Epidermal melanocyte (primary cell): Measurements from ENCODE around the gene PRKCSH.
"Not testable (repeated sequence)": the region's sequence is repeated elsewhere in the genome, so short reads cannot be mapped to it uniquely, and the experiment has no call there.

Experiments
- DNase-seq: peaks from one replicate; pipeline ENCODE4 v3.0.0; 2011; ENCODE audit warnings: low spot score; ENCODE audit not compliant: insufficient read length

PRKCSH gene, protein sequence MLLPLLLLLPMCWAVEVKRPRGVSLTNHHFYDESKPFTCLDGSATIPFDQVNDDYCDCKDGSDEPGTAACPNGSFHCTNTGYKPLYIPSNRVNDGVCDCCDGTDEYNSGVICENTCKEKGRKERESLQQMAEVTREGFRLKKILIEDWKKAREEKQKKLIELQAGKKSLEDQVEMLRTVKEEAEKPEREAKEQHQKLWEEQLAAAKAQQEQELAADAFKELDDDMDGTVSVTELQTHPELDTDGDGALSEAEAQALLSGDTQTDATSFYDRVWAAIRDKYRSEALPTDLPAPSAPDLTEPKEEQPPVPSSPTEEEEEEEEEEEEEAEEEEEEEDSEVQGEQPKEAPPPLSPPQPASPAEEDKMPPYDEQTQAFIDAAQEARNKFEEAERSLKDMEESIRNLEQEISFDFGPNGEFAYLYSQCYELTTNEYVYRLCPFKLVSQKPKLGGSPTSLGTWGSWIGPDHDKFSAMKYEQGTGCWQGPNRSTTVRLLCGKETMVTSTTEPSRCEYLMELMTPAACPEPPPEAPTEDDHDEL

DNA sequence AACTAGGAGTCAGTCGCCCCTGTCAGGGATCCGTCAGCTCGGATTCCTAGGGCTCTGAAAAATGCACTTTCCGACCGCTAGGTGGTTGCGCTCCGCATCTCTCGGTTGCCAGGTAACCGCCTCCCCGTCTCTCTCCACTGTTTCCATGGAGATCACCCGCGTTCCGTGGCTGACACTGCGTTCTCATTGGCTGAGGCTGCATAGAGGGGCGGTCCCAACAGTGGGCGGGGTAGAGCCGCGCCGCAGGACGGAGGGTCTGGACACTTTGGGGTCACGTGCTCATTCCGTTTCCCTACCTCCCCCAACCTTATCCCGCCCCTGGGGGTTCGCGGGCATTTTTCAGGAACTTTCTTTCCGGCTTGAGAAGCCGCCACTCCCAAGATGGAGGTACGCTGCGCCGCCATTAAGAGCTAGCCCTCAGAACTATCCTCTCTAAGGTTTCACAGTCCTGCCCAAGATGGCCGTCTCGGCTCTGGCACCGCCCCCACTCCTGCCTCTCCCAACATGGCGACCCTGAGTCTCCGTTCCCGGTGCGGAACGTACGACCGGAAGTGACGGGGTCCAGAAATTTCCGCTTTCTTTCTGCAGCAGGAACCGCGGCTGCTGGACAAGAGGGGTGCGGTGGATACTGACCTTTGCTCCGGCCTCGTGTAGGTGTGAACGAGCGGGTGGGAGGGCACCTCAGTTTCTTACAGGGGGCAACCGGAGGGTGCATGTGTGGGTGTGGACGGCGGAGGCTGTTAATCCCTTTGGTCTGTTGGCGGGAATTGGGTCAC, at the start of gene PRKCSH, which contains the start of gene ODAD3:
TSS of gene PRKCSH (plus strand) at position 579 of the 776 bp plus-strand sequence. CDS start 483 bp downstream, outside the sequence.
TSS of gene ODAD3 (minus strand) at position 65 of the 776 bp plus-strand sequence. CDS start 105 bp downstream, outside the sequence.
- peak; percentile 92 for DNase-seq

DNA sequence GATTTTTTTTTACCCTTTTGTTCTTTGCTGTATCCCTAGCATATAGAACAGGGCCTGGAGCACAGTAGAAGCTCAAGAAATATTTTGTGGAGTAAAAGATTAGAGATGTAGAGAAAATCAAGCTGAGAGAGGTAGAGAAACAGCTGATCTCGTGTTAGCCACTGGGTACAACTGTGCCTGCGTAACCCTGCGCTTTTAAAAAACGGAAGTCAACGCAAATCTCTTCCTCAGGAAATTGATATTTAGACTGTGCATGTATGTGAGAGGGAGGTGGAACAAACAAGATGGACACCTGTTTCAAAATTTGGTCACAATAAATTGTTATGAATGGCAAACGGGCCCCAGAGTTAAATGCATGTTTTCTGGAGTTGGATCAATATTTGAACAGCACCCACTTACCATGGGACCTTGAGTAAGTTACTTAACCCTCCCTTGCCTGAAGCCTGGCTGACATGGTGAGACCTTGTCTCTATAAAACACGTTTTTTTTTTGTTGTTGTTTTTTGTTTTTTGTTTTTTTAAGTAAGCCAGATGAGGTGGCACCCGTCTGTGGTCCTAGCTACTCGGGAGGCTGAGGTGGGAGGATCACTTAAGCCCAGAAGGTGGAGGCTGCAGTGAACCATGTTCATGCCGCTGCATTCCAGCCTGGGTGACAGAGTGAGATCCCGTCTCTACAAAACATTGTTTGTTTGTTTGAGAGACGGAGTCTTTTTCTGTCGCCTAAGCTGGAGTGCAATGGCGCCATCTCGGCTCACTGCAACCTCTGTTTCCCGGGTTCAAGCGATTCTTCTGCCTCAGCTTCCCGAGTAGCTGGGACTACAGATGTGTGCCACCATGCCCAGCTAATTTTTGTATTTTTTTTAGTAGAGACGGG, 48.0 kb upstream of the PRKCSH start:
- no peak for DNase-seq

DNA sequence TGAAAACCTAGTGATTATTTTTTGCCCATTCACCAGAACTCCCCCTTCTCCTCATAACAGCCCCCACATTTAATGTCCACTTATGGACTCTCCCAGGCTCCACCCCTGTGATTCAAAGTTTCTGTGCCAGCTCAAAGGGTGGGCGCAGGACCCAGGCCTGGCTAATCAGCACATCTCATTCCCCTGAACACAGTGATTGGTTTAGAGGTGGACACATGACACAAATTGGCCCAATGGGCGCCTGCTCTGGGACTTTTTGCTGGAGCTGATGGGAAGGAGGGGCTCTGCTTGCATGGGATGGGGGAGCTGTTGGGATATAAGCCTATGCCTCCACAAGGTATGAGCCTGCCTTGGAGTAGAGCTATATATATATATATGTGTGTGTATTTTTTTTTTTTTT, 45.1 kb upstream of the PRKCSH start:
- no peak for DNase-seq

DNA sequence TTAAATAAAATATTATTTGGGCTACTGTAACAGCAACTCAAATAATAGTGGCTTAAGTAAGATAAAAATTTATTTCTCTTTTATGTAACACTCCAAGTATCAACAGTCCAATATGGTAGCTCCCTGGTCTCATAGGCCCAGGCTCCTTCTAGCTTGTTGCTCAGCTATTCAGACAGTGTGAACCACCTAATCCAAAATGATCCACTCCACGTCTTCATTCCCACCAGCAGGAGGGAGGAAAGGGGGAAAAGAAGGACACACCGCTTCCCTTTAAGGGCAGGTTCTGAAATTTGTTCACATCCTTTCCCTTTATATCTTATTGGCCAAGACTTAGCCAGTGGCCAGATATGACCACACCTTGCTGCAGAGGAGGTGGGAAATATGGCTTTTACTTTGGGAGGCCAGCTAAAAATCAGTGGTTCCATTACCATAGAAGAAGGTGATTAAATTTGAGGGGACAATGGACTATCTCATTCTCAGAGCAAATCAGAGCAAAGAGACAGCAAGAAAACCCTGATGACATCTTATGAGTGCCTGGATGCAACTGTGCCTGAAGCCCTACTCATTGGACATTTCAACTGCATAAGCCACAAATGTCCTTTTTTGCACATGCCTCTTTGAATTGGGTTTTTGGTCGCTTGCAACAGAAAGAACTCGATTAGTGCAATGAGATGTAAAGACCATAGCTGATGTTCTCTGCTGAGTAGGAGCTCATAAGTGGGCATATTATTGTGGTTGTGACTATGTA, 44.3 kb upstream of the PRKCSH start:
- DNase-seq: no peak

DNA sequence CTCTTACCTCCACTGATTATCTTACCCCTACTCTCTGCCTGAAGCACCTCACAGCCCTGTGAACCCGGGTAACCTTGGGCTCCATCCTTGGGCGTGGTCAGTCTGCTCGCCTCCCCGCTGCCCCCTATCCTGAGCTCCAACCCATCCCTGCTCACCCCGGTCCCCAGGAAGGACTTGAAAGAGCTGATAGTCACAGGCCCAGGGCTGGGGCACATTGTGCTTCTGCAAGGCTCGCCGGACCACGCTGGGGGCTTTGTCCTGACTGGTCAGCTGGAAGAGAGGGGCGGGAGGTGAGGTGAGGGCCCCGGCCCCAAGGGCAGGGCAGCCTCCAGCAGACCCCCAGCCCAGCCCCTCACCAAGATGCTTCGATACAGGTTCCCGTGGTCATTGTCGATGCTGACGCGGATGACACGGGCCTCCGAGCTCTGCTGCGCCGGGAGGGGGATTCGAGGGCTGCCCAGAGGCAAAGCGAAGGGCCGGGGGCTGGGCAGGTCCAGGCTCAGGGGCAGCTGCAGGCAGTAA, 38.3 kb upstream of the PRKCSH start:
- no peak for DNase-seq

DNA sequence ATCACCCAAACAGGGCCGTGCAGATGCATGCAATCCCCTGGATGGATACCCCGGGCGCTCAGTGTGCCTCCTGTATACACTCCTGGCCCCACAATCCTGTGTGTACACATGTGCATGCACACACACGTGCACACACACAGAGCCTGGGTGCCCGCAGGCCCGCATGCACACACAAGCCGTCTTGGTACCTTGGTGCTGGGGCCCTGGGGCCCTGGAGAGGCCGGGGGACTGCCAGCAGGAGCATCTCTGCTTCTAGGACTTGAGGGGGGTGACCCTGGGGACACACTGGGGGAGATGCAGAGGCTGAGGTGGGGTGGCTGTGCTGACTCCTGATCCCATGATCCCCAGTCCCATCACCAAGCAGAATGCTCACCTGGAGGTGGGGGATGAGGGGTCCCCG, 35.8 kb upstream of the PRKCSH start:
- DNase-seq: no peak

DNA sequence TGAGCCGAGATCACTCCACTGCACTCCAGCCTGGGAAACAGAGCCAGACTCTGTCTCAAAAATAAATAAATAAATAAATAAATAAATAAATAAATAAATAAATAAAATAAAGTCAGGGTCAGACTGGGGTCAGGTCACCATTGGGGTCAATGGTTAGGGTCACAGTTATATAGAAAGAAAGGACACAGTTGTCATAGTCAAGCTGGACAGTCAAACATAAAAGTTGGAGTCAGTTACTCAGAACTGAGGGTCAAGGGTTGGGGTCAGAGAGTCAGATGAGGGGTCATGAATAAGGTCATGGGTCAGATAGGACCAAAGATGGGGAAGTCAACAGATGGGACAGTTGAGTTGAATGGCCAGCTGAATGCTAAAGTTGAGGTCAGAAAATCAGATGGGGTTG, 34.6 kb upstream of the PRKCSH start:
- DNase-seq: no peak

DNA sequence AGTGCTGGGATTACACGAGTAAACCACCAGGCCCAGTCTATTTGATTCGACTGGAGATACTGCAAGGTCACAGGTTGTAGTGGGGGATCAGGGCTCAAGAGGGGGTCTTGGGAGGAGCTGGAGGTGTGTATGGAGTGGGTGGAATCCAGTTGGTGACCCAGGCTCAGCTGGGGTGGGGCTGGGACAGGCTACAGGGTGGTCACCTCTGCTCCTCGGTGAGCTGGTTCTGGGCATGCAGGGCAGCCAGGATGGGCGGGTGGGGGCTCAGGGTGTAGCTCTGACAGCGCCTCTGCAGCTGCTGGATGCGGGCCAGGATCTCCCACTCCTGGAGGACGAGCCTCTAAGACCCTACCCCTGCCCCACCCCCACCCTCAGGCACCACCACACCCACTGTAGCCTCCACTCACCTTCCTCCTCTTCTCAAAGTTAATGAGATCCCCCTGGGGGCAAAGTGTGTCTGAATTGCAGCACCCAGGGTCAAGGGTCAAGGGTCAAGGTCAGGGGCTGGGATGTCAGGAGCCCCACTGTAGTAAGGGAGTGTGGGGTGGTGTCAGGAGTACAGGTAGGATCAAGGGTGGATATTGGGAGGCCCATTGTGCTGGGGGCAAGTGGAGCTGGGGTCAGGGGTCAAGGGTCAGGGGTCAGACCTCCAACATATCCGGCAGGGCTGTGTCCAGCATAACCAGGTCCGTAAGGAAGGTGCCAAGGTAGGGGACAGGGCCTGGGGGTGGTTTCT, 33.5 kb upstream of the PRKCSH start:
- no peak for DNase-seq

DNA sequence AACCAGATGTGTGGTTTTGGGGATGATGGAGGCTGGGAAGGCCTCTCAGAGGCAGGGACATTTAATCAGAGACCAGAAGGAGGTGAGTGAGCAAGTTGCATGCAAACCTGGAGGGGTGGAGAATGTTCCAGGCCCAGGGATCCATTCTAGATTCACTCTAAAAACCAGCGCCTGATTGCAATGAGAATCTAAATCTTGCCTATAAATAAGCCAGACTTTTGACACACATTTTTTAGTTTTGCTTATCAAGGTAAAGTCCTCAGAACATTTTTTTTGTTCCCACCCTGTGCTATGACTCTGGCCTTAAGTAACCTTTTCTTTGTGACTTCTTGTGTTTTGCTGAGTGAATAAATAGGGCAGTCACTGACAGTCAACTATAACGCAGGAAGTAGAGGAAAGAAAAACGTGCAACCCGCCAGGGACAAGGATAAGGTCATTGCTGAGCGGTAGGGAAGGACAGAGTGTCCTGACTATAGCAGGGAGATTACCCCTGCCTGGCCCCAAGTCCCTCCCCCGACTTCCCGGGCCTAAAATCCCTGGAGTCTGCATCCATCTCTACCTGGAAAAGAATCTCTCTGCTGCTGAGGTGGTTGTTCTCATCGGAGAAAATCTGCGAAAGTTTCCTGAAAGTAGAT, 30.7 kb upstream of the PRKCSH start:
- no peak for DNase-seq

DNA sequence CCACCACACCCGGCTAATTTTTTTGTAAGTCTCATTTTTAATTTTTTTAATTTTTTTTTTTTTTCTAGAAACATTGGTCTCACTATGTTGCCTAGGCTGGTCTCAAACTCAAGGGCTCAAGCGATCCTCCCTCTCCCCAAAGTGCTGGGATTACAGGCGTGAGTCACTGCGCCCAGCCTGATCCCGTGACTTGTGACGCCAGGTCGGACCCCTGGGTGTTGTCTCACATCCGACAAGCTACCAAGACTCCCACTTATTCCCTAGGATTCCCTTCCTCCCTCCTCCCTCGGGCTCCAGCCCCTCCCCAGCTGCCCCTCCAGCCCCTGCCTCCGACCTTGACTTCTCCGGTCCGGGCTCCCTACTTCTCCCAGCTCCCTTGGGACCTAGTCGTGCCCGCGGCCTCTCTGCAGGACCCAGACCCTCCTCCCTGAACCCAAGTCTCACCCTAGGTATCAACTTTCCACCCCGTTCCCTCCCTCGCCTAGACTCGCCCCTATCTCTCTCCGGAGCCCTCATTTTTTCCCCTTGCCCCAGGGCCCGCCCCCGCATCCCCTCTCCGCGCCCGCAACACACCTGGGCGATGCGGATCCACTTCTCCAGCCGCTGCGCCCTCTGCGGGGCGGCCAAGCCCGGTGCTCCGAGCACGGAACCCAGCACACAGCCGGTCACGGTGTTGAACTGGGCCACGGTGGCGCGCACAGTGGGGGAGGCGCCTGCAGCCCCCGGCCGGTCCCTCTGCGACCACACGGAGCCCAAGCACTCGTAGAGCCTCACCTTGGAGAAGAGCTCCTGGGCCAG, 29.4 kb upstream of the PRKCSH start:
- DNase-seq: no peak

DNA sequence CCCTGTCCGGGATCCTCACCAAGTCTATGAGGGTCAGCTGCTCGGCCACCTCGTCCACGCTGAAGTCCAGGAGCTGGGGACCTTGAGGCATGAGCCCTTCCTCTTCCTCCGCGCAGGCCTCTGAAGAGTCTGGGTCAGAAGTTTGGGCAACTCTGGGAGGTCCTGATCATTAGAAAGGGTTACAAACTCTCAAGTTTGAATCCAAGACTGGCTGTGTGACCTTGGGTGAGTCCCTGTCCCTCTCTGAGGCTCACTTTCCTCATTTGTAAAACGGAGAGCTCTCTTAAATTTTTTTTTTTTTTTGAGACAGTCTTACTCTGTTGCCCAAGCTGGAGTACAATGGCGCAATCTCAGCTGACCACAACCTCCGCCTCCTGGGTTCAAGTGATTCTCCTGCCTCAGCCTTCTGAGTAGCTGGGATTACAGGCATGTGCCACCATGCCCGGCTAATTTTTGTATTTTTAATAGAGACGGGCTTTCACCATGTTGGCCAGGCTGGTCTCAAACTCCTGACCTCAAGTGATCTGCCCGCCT, 28.7 kb upstream of the PRKCSH start:
- DNase-seq: not testable (repeated sequence)

DNA sequence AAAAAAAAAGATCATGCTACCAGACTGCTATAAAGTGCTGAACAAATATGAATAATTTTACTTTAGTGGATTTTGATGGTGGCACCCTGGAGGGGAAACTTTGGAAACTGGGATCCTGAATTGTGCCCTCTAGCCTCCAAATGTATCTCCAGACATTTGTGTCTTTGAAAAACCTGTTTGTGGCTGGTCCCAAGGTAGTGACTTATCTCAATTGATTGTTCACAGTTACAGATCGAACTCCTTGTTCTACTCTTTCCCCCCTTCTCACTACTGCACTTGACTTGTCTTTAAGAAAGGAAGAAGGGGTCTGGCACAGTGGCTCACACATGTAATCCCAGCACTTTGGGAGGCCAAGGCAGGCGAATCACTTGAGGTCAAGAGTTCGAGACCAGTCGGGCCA, 26.8 kb upstream of the PRKCSH start:
- DNase-seq: no peak

DNA sequence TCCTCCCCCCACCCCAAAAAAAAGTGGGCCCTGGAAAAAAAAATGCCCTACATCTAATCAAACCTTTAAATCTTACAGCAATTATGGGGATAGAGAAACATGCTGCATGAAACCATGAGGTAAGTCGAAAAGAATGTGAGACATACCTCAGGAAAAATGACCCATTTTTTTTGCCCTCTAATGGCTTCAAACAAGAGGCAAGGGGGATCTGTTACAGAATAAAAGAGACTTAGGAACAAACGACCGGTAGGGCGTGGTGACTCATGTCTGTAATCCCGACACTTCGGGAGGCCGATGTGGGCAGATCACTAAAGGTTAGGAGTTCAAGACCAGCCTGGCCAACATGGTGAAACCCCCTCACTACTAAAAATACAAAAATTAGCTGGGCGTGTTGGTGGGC, 24.8 kb upstream of the PRKCSH start:
- no peak for DNase-seq

DNA sequence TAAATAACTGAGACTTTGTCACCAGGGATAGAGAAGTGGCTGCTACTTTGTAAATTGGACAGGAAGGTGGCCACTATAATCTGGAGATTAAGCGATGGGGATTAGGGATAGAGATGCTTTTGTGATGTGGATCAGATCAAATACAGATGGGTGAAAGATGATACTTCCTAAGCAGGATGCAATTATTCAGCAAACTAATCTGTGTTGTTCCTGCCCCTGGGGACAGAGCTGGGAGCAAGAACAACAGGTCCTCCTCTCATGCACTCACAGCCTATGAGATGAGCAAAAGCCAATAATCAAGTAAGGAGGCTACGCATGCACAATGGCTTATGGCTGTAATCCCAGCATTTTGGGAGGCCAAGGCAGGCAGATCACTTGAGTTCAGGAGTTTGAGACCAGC, 20.9 kb upstream of the PRKCSH start:
- DNase-seq: no peak

DNA sequence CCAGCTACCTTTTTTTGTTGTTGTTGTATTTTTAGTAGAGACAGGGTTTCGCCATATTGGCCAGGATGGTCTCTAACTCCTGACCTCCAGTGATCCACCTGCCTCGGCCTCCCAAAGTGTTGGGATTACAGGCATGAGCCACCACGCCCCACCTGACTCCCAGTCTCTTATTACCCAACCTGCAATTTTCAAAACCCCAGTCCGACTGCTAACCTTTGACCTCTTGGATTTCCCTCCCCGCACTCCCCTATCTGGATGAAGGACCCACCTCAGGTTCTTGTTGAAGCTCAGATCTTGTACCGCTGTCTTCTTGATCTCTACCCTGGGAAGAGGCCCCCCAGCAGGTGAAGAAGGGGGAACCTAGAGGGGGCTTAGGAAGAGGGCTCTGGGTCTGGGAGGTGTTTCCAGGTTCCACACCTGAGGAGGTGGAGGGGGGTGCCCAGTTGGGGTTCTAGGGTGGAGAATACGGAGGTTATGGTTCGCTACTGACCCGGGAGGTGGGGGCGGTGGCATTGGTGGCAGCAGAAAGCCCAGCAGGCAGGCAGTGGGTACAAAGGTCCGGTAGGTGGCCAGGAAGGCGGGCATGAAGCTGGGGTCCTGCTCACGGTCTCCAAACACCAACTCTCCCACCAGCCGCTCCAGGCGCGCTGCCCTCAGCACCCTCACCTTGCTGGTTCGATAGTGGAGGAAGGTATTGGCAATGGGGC, 18.9 kb upstream of the PRKCSH start:
- DNase-seq: no peak

DNA sequence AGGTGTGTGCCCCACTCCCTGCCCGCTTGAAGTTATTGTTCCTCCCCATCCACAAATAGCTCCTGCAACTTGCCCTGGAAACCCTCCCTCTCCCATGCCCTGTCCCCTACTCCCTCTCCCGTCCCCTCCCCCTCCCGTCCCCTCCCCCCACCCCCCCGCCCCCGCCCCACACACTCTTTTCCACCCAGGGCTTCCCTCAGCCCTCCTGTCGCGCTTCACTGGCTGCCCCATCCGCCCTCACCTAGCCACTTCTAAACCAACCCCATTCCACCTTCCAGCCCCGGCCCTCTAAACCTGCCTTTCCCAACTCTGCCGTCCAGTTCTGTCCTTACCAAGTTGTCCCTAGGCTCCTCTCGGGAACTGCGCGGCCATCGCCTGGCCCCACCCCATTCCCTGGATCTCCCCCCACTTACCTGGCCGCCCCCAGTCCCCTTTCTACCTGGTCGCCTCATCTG, 17.3 kb upstream of the PRKCSH start:
- DNase-seq: no peak
